Brain microvascular endothelial cell (primary cell): Measurements from ENCODE around the gene SPNS2.

Experiments used
- DNase-seq: peaks from one replicate; pipeline ENCODE4 v3.0.0-alpha.2; 2020
- H3K27ac ChIP-seq: fragments of 250-450 bp; sonication (Bioruptor Pico); 2 replicates; pipeline ENCODE4 v1.5.1; 2020; ENCODE audit warnings: mild to moderate bottlenecking, moderate library complexity
- H3K27me3 ChIP-seq: fragments of 250-450 bp; sonication (Bioruptor Pico); replicated peaks from 2 replicates; pipeline ENCODE4 v1.5.1; 2020; ENCODE audit warnings: mild to moderate bottlenecking
- H3K36me3 ChIP-seq: fragments of 250-450 bp; sonication (Bioruptor Pico); replicated peaks from 2 replicates; pipeline ENCODE4 v1.5.1; 2020; ENCODE audit warnings: mild to moderate bottlenecking
- H3K4me3 ChIP-seq: 2 replicates; pipeline ENCODE4 v1.5.1; 2011; ENCODE audit warnings: low read depth, mild to moderate bottlenecking, control low read depth, low read length, moderate library complexity
- CTCF ChIP-seq: IDR thresholded peaks from 2 replicates; pipeline ENCODE4 v1.5.1; 2011; ENCODE audit warnings: low read depth, mild to moderate bottlenecking, moderate library complexity, low read length, control low read depth, inconsistent platforms; ENCODE audit errors: missing control alignments
- in situ Hi-C: cut with HindIII; loops from 2 replicates; pipeline ENCODE4 v1.10.0; 2017; ENCODE audit warnings: low sequenced_read_pairs, low pct_ligation_motif_present

The SPNS2 gene

GRCh38 chr17:4506175-4506813 lies 7.6 kb downstream of the SPNS2 start:
- Histone ChIP-seq H3K27ac (no peak overlapping the region), H3K36me3 (no peaks in the 10 kb centered on the region), H3K4me3 (no peak overlapping the region), H3K27me3 (peaks cover 3% of the 10 kb centered on the region)
- in situ Hi-C loops = no loop called here
- no peak for TF ChIP-seq CTCF
- no peak for DNase-seq

DNA sequence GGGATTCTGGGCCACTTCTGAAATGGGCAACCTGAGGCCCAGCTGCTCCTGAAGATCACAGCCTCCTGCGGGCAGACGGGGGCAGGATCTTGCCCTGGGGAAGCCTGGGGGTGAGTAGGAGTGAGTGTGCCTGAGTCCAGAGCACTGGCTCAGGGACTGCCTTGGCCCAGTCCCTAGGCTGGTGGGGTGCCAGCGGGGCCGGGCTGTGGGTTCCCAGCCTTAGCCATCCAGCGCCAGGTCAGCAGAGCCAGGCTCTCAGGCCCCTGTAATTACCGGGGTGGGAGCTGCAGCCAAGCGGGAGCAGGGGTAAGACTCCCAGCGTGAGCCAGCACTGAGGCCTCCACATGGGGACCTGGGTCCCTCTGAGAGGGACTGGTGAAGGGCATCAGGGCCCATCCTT lies 8.2 kb downstream of the SPNS2 start:
- Histone ChIP-seq H3K27me3 (peaks cover 3% of the 10 kb centered on the region), H3K27ac (no peak overlapping the region), H3K36me3 (no peaks in the 10 kb centered on the region), H3K4me3 (no peak overlapping the region)
- in situ Hi-C loops = no loop called here
- DNase-seq = no peak
- no peak for TF ChIP-seq CTCF

GRCh38 chr17:4507361-4508111 lies 8.9 kb downstream of the SPNS2 start:
- Histone ChIP-seq H3K27me3 (peaks cover 3% of the 10 kb centered on the region), H3K27ac (no peak overlapping the region), H3K4me3 (no peak overlapping the region), H3K36me3 (no peaks in the 10 kb centered on the region)
- no peak for TF ChIP-seq CTCF
- in situ Hi-C loops = no loop called here
- no peak for DNase-seq

DNA sequence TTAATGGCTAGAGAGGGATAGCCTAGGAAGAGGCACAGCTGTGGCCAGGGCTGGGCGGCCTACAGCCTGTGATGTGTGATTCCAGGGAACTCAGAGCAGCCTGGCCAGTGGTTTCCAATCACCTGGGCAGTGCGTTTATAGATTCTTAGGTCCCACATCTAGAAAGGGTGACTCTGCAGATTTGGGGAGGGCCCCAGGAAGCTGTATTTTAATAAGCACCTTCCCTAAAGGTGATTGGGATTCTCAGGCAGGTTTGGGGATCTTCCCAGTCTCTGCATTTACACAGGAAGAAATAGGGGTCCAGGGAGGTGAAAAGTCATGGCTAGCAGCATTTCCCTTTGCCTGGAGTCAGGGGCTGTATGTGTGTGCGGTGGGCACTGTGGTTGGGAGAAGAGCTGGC lies 9.5 kb downstream of the SPNS2 start:
- in situ Hi-C loops = no loop called here
- Histone ChIP-seq H3K36me3 (no peaks in the 10 kb centered on the region), H3K27ac (no peak overlapping the region), H3K27me3 (no peaks in the 10 kb centered on the region), H3K4me3 (no peak overlapping the region)
- no peak for TF ChIP-seq CTCF
- DNase-seq = no peak

DNA sequence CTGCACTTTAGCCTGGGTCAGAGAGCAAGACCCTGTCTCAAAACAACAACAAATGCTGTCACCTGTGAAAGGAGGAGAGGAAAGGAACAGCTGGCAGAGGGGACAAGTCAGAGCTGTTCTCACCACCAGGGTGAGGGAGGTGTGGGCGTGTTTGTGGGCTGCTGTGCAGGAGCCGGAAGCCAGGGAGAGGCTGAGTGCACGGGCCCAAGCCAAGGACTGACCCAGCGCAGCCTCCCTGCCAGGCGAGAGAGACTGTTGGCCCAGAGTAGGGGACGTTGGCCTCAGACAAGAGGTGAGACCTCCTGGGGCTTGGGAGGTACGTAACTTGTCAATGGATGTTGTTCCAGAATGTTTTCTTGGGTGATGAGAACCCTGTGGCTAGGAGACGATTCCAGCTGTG lies 10.7 kb downstream of the SPNS2 start:
- no peaks in the 10 kb centered on the region for H3K36me3 ChIP-seq
- in situ Hi-C loops = no loop called here
- TF ChIP-seq CTCF = no peak
- DNase-seq = no peak
- H3K27me3 ChIP-seq = no peaks in the 10 kb centered on the region
- no peak overlapping the region for H3K27ac ChIP-seq
- H3K4me3 ChIP-seq = no peak overlapping the region
